ENCODE data around the gene MAOA.

Gene MAOA

GRCh38 chrX:43699475-43699874 is 43.4 kb downstream of the MAOA start:
- H3K4me3 ChIP-seq (ENCODE audit: severe bottlenecking) = no peak overlapping the region
- no peak for ATAC-seq (ENCODE audit: low read depth)
- no peaks in the 10 kb centered on the region for H3K36me3 ChIP-seq (ENCODE audit: low read depth)
- TF ChIP-seq CTCF (IDR thresholded peaks at IDR 0.05; ENCODE audit: poor library complexity, severe bottlenecking) = no peak
- H3K9me3 ChIP-seq (ENCODE audit: severe bottlenecking) = no peaks in the 10 kb centered on the region
- H3K27ac ChIP-seq (ENCODE audit: poor library complexity, severe bottlenecking) = no peak overlapping the region
- H3K27me3 ChIP-seq (ENCODE audit: insufficient read depth, poor library complexity, severe bottlenecking) = no peaks in the 10 kb centered on the region
- H3K4me1 ChIP-seq (ENCODE audit: insufficient read depth, poor library complexity, severe bottlenecking) = peaks cover 10% of the 10 kb centered on the region
- no peak for DNase-seq (ENCODE audit: low spot score)

- ATAC-seq (ENCODE audit: low read depth) (no peak), DNase-seq (ENCODE audit: low spot score) (no peak)
- H3K27ac ChIP-seq (ENCODE audit: poor library complexity, severe bottlenecking) = no peak overlapping the region
- no peak for TF ChIP-seq CTCF (IDR thresholded peaks at IDR 0.05; ENCODE audit: poor library complexity, severe bottlenecking)
- no peak overlapping the region for H3K4me3 ChIP-seq (ENCODE audit: severe bottlenecking)
- H3K36me3 ChIP-seq (ENCODE audit: low read depth) = no peaks in the 10 kb centered on the region
- no peaks in the 10 kb centered on the region for H3K9me3 ChIP-seq (ENCODE audit: severe bottlenecking)
- H3K4me1 ChIP-seq (ENCODE audit: insufficient read depth, poor library complexity, severe bottlenecking) = peaks cover 11% of the 10 kb centered on the region
- H3K27me3 ChIP-seq (ENCODE audit: insufficient read depth, poor library complexity, severe bottlenecking) = no peaks in the 10 kb centered on the region
Measured at GRCh38 chrX:43702079-43702524, 46.0 kb downstream of the MAOA start.

GRCh38 chrX:43702660-43703059 is 46.6 kb downstream of the MAOA start:
- Histone ChIP-seq H3K9me3 (ENCODE audit: severe bottlenecking) (no peaks in the 10 kb centered on the region), H3K36me3 (ENCODE audit: low read depth) (no peaks in the 10 kb centered on the region), H3K4me1 (ENCODE audit: insufficient read depth, poor library complexity, severe bottlenecking) (peaks cover 16% of the 10 kb centered on the region), H3K4me3 (ENCODE audit: severe bottlenecking) (no peak overlapping the region), H3K27me3 (ENCODE audit: insufficient read depth, poor library complexity, severe bottlenecking) (no peaks in the 10 kb centered on the region), H3K27ac (ENCODE audit: poor library complexity, severe bottlenecking) (peak overlapping the region; percentile 21)
- DNase-seq (ENCODE audit: low spot score) (no peak), ATAC-seq (ENCODE audit: low read depth) (no peak)
- TF ChIP-seq CTCF (IDR thresholded peaks at IDR 0.05; ENCODE audit: poor library complexity, severe bottlenecking) = no peak

DNA sequence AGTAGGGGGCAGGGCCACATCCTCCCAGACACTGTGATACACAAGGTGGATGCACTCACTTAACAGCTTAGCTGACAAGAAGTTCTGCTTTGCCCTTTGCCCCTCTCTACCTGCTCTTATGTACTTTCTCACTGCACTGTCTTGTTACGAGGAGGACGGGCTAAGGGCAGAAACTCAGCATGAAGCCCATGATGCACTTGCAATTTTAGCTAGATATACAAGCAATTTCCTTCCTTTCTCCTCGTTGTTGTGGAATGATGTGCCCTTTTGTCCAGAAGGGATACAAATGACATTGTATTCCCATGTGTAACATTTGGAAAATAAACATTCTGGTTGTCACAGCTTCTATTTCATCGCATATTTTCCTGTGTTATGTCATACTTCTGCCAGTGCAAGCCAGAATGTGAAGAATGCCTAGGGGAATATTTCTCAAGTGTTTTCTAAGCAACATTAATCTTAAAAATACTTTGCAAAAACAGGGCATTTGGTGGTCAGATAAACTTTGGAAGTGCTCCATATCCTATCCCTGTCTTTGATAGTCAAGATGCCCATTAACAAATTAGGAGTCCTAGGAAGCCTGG is 47.2 kb downstream of the MAOA start:
- TF ChIP-seq CTCF (IDR thresholded peaks at IDR 0.05; ENCODE audit: poor library complexity, severe bottlenecking) = no peak
- H3K27me3 ChIP-seq (ENCODE audit: insufficient read depth, poor library complexity, severe bottlenecking) = no peaks in the 10 kb centered on the region
- no peaks in the 10 kb centered on the region for H3K36me3 ChIP-seq (ENCODE audit: low read depth)
- ATAC-seq (ENCODE audit: low read depth) = peak; percentile 69
- no peak overlapping the region for H3K4me3 ChIP-seq (ENCODE audit: severe bottlenecking)
- no peaks in the 10 kb centered on the region for H3K9me3 ChIP-seq (ENCODE audit: severe bottlenecking)
- H3K4me1 ChIP-seq (ENCODE audit: insufficient read depth, poor library complexity, severe bottlenecking) = peaks cover 21% of the 10 kb centered on the region
- DNase-seq (ENCODE audit: low spot score) = no peak
- H3K27ac ChIP-seq (ENCODE audit: poor library complexity, severe bottlenecking) = peak overlapping the region; percentile 21

- Histone ChIP-seq H3K27me3 (ENCODE audit: insufficient read depth, poor library complexity, severe bottlenecking) (no peaks in the 10 kb centered on the region), H3K4me1 (ENCODE audit: insufficient read depth, poor library complexity, severe bottlenecking) (peaks cover 21% of the 10 kb centered on the region), H3K4me3 (ENCODE audit: severe bottlenecking) (no peak overlapping the region), H3K27ac (ENCODE audit: poor library complexity, severe bottlenecking) (peak overlapping the region; percentile 49), H3K9me3 (ENCODE audit: severe bottlenecking) (no peaks in the 10 kb centered on the region), H3K36me3 (ENCODE audit: low read depth) (no peaks in the 10 kb centered on the region)
- DNase-seq (ENCODE audit: low spot score) (no peak), ATAC-seq (ENCODE audit: low read depth) (no peak)
- TF ChIP-seq CTCF (IDR thresholded peaks at IDR 0.05; ENCODE audit: poor library complexity, severe bottlenecking) = no peak
Measured at GRCh38 chrX:43706786-43707370, 50.8 kb downstream of the MAOA start.
